ENCODE data around the gene WASL. TPM values are rescaled to one million over a fixed set of nuclear protein-coding genes. Genes with fewer than 3 reads are reported as not detected.

WASL gene
- total and polyA plus RNA-seq, 10 of the 15 experiments (the other 5 are each of a cell fraction or from before 2014, with no cell fraction given): 2.0 to 6.4 (median 3.5) TPM

DNA sequence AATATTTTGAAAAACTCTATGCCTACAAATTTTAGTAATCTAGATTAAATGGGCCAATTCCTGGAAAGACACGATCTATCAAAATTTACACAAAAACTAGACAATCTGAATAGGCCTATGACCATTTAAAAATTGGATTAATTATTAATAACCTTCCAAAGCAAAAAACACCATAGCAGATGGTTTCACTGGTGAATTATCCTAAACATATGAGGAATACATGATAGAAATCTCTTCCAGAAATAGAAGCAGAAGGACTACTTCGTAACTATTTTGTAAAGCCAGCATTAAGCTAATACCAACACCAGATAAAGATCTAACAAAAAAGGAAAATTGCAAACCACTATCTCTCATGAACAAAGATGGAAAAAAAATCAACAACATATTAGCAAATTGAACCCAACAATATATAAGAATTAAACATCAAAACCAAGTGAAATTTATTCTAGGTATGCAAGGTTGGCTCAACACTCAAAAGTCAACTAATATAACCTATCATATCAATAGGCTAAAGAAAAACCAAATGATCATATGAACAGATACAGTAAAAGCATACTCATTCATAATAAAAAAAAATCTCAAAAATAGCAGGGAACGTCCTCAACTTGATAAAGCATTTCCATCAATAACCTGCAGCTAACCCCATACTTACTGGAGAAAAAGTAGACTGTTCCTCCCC is 16.3 kb downstream of the WASL start:
- peaks cover 0 to 6% of the 10 kb centered on the region in 2 experiments; a peak in 2 of 4 replicates for H3K36me3 ChIP-seq (ENCODE audit: control insufficient read depth in 2 of 2, insufficient read depth in 2 of 2, low read length in 1 of 2)
- in situ Hi-C loops (cut with MboI): no loop called here
- POLR2A ChIA-PET: interaction anchor here (1.6 kb wide), 1 partner anchor 9 kb away, joined by 4 read pairs; no protein-coding TSS in a partner anchor
- intact Hi-C loops (cut with micrococcal nuclease; ENCODE audit: unreplicated experiment): no loop called here
- peaks cover 77% of the 10 kb centered on the region for H3K79me2 ChIP-seq (ENCODE audit: control insufficient read depth, insufficient read depth, low read length)
- DNase-seq (ENCODE audit: low read depth, low spot score) (no peak), FAIRE-seq (no peak), ATAC-seq (no peak)
- no peak overlapping the region for H2AFZ ChIP-seq (ENCODE audit: control insufficient read depth, low read depth, low read length)
- no peaks in the 10 kb centered on the region for H4K20me1 ChIP-seq (ENCODE audit: control insufficient read depth, insufficient read depth)
- no peak overlapping the region for H3K27ac ChIP-seq (ENCODE audit: control insufficient read depth, insufficient read depth)
- H3K27me3 ChIP-seq (replicated peaks in 1 of 2; ENCODE audit: control insufficient read depth in 2 of 2, insufficient read depth in 2 of 2, low read length in 1 of 2): no peaks in the 10 kb centered on the region
- H3K4me3 ChIP-seq: no peak overlapping the region
- H3K4me2 ChIP-seq (ENCODE audit: control insufficient read depth, insufficient read depth): no peak overlapping the region
- WGBS (ENCODE audit: insufficient coverage, insufficient replicate concordance, low lambda C conversion rate, missing lambda C conversion rate): 80% methylated on average over 3 of the region's 3 CpGs
- RAD21 ChIA-PET (ENCODE audit: unreplicated experiment): no interaction called here
- SMC1A ChIA-PET (ENCODE audit: uncharacterized antibody, unreplicated experiment): interaction anchor here (1.6 to 1.9 kb wide), 3 partner anchors 9 to 13 kb away, joined by 5 to 7 read pairs (median 5); no protein-coding TSS in a partner anchor
- CTCF ChIA-PET: no interaction called here
- H3K9me3 ChIP-seq (replicated peaks; ENCODE audit: control insufficient read depth, insufficient read depth, low read length): peaks cover 10% of the 10 kb centered on the region
- BruUV-seq (replicated peaks): no TSS peak
- no peaks in the 10 kb centered on the region for H3K4me1 ChIP-seq (ENCODE audit: control insufficient read depth, insufficient read depth, low read length)
- H3K9ac ChIP-seq (ENCODE audit: control insufficient read depth, insufficient read depth, low read length): no peak overlapping the region
- TF ChIP-seq JUNB (IDR thresholded peaks at IDR 0.05) (no peak), YBX1 (IDR thresholded peaks at IDR 0.05) (no peak), ETV6 (conservative IDR thresholded peaks at IDR 0.05 in 1 of 2, IDR thresholded peaks at IDR 0.05 in 1 of 2; ENCODE audit: borderline replicate concordance in 1 of 2, low read depth in 1 of 2) (no peak), SIX5 (IDR thresholded peaks at IDR 0.05; ENCODE audit: low read depth, low read length, severe bottlenecking) (no peak), RCOR1 (conservative IDR thresholded peaks at IDR 0.05; ENCODE audit: low read depth, low read length) (no peak), MYB (IDR thresholded peaks at IDR 0.05; ENCODE audit: borderline replicate concordance, low read depth, low read length) (no peak), SMAD5 (IDR thresholded peaks at IDR 0.05; ENCODE audit: low read depth) (no peak), BRCA1 (IDR thresholded peaks at IDR 0.05; ENCODE audit: low read depth, low read length) (no peak), YY1 (IDR thresholded peaks at IDR 0.05; ENCODE audit: low read depth, low read length) (no peak), ZBTB4 (CRISPR knock-in tag; IDR thresholded peaks at IDR 0.05) (no peak), SP1 (IDR thresholded peaks at IDR 0.05; ENCODE audit: low read depth, low read length) (no peak), BCL11A (IDR thresholded peaks at IDR 0.05; ENCODE audit: low read depth, low read length) (no peak)
- TF ChIP-seq, protein P1, sequence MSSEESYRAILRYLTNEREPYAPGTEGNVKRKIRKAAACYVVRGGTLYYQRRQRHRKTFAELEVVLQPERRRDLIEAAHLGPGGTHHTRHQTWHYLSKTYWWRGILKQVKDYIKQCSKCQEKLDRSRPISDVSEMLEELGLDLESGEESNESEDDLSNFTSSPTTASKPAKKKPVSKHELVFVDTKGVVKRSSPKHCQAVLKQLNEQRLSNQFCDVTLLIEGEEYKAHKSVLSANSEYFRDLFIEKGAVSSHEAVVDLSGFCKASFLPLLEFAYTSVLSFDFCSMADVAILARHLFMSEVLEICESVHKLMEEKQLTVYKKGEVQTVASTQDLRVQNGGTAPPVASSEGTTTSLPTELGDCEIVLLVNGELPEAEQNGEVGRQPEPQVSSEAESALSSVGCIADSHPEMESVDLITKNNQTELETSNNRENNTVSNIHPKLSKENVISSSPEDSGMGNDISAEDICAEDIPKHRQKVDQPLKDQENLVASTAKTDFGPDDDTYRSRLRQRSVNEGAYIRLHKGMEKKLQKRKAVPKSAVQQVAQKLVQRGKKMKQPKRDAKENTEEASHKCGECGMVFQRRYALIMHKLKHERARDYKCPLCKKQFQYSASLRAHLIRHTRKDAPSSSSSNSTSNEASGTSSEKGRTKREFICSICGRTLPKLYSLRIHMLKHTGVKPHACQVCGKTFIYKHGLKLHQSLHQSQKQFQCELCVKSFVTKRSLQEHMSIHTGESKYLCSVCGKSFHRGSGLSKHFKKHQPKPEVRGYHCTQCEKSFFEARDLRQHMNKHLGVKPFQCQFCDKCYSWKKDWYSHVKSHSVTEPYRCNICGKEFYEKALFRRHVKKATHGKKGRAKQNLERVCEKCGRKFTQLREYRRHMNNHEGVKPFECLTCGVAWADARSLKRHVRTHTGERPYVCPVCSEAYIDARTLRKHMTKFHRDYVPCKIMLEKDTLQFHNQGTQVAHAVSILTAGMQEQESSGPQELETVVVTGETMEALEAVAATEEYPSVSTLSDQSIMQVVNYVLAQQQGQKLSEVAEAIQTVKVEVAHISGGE (CRISPR knock-in tag; IDR thresholded peaks at IDR 0.05): no peak
- TF ChIP-seq, protein P2, sequence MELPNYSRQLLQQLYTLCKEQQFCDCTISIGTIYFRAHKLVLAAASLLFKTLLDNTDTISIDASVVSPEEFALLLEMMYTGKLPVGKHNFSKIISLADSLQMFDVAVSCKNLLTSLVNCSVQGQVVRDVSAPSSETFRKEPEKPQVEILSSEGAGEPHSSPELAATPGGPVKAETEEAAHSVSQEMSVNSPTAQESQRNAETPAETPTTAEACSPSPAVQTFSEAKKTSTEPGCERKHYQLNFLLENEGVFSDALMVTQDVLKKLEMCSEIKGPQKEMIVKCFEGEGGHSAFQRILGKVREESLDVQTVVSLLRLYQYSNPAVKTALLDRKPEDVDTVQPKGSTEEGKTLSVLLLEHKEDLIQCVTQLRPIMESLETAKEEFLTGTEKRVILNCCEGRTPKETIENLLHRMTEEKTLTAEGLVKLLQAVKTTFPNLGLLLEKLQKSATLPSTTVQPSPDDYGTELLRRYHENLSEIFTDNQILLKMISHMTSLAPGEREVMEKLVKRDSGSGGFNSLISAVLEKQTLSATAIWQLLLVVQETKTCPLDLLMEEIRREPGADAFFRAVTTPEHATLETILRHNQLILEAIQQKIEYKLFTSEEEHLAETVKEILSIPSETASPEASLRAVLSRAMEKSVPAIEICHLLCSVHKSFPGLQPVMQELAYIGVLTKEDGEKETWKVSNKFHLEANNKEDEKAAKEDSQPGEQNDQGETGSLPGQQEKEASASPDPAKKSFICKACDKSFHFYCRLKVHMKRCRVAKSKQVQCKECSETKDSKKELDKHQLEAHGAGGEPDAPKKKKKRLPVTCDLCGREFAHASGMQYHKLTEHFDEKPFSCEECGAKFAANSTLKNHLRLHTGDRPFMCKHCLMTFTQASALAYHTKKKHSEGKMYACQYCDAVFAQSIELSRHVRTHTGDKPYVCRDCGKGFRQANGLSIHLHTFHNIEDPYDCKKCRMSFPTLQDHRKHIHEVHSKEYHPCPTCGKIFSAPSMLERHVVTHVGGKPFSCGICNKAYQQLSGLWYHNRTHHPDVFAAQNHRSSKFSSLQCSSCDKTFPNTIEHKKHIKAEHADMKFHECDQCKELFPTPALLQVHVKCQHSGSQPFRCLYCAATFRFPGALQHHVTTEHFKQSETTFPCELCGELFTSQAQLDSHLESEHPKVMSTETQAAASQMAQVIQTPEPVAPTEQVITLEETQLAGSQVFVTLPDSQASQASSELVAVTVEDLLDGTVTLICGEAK (IDR thresholded peaks at IDR 0.05; ENCODE audit: borderline replicate concordance): no peak
